Measurements from ENCODE around the gene DMD.

The DMD gene

GRCh38 chrX:32592786-32593185, 618.6 kb downstream of the DMD start:
- Histone ChIP-seq H3K9ac (ENCODE audit: low read depth, low read length) (no peak overlapping the region), H3K36me3 (ENCODE audit: insufficient read depth, low read length) (no peaks in the 10 kb centered on the region), H3K27ac (ENCODE audit: low read length) (no peak overlapping the region), H3K27me3 (ENCODE audit: insufficient read depth, low read length, poor library complexity) (no peaks in the 10 kb centered on the region), H3K4me1 (ENCODE audit: insufficient read depth, low read length) (no peaks in the 10 kb centered on the region), H3K79me2 (ENCODE audit: insufficient read depth, low read length) (no peaks in the 10 kb centered on the region), H3K9me3 (ENCODE audit: insufficient read depth, low read length, severe bottlenecking) (no peaks in the 10 kb centered on the region), H4K20me1 (ENCODE audit: insufficient read depth, low read length) (no peaks in the 10 kb centered on the region), H3K4me3 (ENCODE audit: low read depth in 1 of 2, low read length in 2 of 2) (no peak overlapping the region), H2AFZ (ENCODE audit: low read depth, low read length) (no peak overlapping the region), H3K4me2 (ENCODE audit: insufficient read depth, low read length) (no peak overlapping the region)
- TF ChIP-seq EZH2 (IDR thresholded peaks at IDR 0.05; ENCODE audit: borderline replicate concordance, low read depth, low read length, severe bottlenecking), result no peak
- ATAC-seq (ENCODE audit: insufficient read depth, low read depth) (no peak), DNase-seq (no peak)

GRCh38 chrX:32591589-32591988, 619.8 kb downstream of the DMD start:
- ATAC-seq (ENCODE audit: insufficient read depth, low read depth), result no peak
- Histone ChIP-seq H3K4me3 (ENCODE audit: low read depth in 1 of 2, low read length in 2 of 2) (no peak overlapping the region), H3K36me3 (ENCODE audit: insufficient read depth, low read length) (no peaks in the 10 kb centered on the region)

GRCh38 chrX:32582729-32583128, 628.6 kb downstream of the DMD start:
- Histone ChIP-seq H2AFZ (ENCODE audit: low read depth, low read length) (no peak overlapping the region), H3K4me2 (ENCODE audit: insufficient read depth, low read length) (no peak overlapping the region), H3K4me1 (ENCODE audit: insufficient read depth, low read length) (no peaks in the 10 kb centered on the region), H3K36me3 (ENCODE audit: insufficient read depth, low read length) (no peaks in the 10 kb centered on the region), H3K79me2 (ENCODE audit: insufficient read depth, low read length) (no peaks in the 10 kb centered on the region), H3K9me3 (ENCODE audit: insufficient read depth, low read length, severe bottlenecking) (no peaks in the 10 kb centered on the region), H3K27ac (ENCODE audit: low read length) (no peak overlapping the region), H3K9ac (ENCODE audit: low read depth, low read length) (no peak overlapping the region), H3K27me3 (ENCODE audit: insufficient read depth, low read length, poor library complexity) (no peaks in the 10 kb centered on the region), H3K4me3 (ENCODE audit: low read depth in 1 of 2, low read length in 2 of 2) (no peak overlapping the region), H4K20me1 (ENCODE audit: insufficient read depth, low read length) (no peaks in the 10 kb centered on the region)
- ATAC-seq (ENCODE audit: insufficient read depth, low read depth), result no peak
- DNase-seq, result no peak
- TF ChIP-seq CTCF (IDR thresholded peaks at IDR 0.05; ENCODE audit: borderline replicate concordance, extremely low read depth, low read length, poor library complexity, severe bottlenecking) (no peak), EZH2 (IDR thresholded peaks at IDR 0.05; ENCODE audit: borderline replicate concordance, low read depth, low read length, severe bottlenecking) (no peak)

More at GRCh38 chrX:32591589-32591988, 619.8 kb downstream of the DMD start:
- Histone ChIP-seq H3K27ac (ENCODE audit: low read length) (no peak overlapping the region), H2AFZ (ENCODE audit: low read depth, low read length) (no peak overlapping the region), H3K9ac (ENCODE audit: low read depth, low read length) (no peak overlapping the region), H3K4me1 (ENCODE audit: insufficient read depth, low read length) (no peaks in the 10 kb centered on the region), H3K4me2 (ENCODE audit: insufficient read depth, low read length) (no peak overlapping the region), H4K20me1 (ENCODE audit: insufficient read depth, low read length) (no peaks in the 10 kb centered on the region), H3K9me3 (ENCODE audit: insufficient read depth, low read length, severe bottlenecking) (no peaks in the 10 kb centered on the region), H3K79me2 (ENCODE audit: insufficient read depth, low read length) (no peaks in the 10 kb centered on the region), H3K27me3 (ENCODE audit: insufficient read depth, low read length, poor library complexity) (no peaks in the 10 kb centered on the region)
- no peak for TF ChIP-seq CTCF (IDR thresholded peaks at IDR 0.05; ENCODE audit: borderline replicate concordance, extremely low read depth, low read length, poor library complexity, severe bottlenecking)
- no peak for TF ChIP-seq EZH2 (IDR thresholded peaks at IDR 0.05; ENCODE audit: borderline replicate concordance, low read depth, low read length, severe bottlenecking)
- no peak for DNase-seq

GRCh38 chrX:32576885-32577284, 634.5 kb downstream of the DMD start:
- H3K4me2 ChIP-seq (ENCODE audit: insufficient read depth, low read length), result no peak overlapping the region
- no peaks in the 10 kb centered on the region for H4K20me1 ChIP-seq (ENCODE audit: insufficient read depth, low read length)
- no peak overlapping the region for H3K9ac ChIP-seq (ENCODE audit: low read depth, low read length)
- H3K4me3 ChIP-seq (ENCODE audit: low read depth in 1 of 2, low read length in 2 of 2), result no peak overlapping the region
- H3K27me3 ChIP-seq (ENCODE audit: insufficient read depth, low read length, poor library complexity), result no peaks in the 10 kb centered on the region
- TF ChIP-seq CTCF (IDR thresholded peaks at IDR 0.05; ENCODE audit: borderline replicate concordance, extremely low read depth, low read length, poor library complexity, severe bottlenecking) (no peak), EZH2 (IDR thresholded peaks at IDR 0.05; ENCODE audit: borderline replicate concordance, low read depth, low read length, severe bottlenecking) (no peak)
- ATAC-seq (ENCODE audit: insufficient read depth, low read depth), result no peak
- no peak overlapping the region for H2AFZ ChIP-seq (ENCODE audit: low read depth, low read length)
- no peaks in the 10 kb centered on the region for H3K4me1 ChIP-seq (ENCODE audit: insufficient read depth, low read length)
- H3K36me3 ChIP-seq (ENCODE audit: insufficient read depth, low read length), result no peaks in the 10 kb centered on the region
- no peaks in the 10 kb centered on the region for H3K9me3 ChIP-seq (ENCODE audit: insufficient read depth, low read length, severe bottlenecking)
- H3K79me2 ChIP-seq (ENCODE audit: insufficient read depth, low read length), result no peaks in the 10 kb centered on the region
- DNase-seq, result no peak
- no peak overlapping the region for H3K27ac ChIP-seq (ENCODE audit: low read length)

Data from DND-41 (cell line).